Activated CD4-positive, alpha-beta T cell treated with anti-CD3 and anti-CD28 coated beads for 24 hours (primary cell): ENCODE data around the gene ZC2HC1B.
A peak's percentile ranks its signal among the peaks of the same experiment; 100 is the strongest.
"Not testable (repeated sequence)": the region's sequence is repeated elsewhere in the genome, so short reads cannot be mapped to it uniquely, and the experiment has no call there.

Experiments used
- DNase-seq, 2 donors: peaks; one replicate each; pipeline ENCODE4 v3.0.0-alpha.2; 2020; ENCODE audit warnings: low read depth in 2 of 2

Gene ZC2HC1B

DNA sequence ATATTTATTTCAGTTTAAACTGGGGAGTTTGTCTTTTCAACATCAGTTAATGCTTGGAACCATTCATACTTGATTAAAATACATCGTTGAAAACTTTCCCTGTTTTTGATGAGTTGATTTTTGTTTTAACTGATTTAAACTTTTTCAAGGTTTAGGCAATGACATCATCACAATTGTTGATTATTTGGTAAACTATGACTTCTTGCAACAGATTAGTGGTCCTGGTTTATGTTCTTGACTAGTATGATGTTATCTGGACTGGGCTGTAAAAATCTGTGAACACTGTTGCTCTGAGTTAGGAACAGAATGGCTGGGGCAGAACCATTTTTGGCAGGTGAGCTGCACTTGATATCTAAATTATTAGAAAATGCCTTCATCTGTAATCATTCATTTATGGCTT is at the start of gene ZC2HC1B:
Gene ZC2HC1B (plus strand): TSS at position 241 of the 400 bp plus-strand sequence. CDS start 66 bp downstream, at position 307.
- no peak for DNase-seq

DNA sequence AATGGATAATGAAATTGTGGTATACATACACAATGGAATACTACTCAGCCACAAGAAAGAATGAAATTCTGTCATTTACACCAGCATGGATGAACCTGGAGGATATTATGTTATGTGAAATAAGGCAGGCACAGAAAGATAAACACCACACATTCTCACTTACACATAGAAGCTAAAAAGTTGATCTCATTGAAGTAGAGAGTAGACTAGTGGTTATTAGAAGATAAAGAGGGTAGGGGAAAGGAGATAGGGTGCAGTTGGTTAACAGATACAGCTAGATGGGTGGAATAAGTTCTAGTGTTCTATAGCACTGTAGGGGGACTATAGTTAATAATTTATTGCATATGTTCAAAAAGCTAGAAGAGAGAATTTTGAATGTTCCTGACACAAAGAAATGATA is 46.7 kb upstream of the ZC2HC1B start:
- DNase-seq: no peak

- no peak for DNase-seq
These were observed 42.9 kb upstream of the ZC2HC1B start for GRCh38 chr6:143821359-143821758.

DNA sequence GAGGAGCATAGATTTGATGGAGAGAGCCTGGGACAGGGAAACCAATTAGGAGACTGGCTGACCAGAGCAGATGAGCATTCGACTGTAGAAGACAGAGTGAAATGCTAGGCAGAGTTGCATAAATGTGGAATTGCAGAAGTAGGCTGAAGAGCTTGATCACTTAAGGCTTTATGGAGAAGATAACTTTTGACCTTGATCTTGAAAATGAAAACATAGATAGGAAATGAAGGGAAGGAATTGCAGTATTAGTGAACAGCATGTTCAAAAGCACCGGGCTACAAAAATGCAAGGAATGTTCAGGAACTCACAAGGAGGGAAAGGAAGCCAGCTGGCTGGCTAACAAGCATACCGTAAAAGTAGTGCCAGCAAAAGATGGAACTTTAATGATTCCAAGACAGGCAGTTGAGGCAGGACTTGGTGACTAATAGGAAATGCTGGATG is 41.7 kb upstream of the ZC2HC1B start:
- no peak for DNase-seq

- DNase-seq: no peak
These were observed 40.7 kb upstream of the ZC2HC1B start for GRCh38 chr6:143823548-143823947.

DNA sequence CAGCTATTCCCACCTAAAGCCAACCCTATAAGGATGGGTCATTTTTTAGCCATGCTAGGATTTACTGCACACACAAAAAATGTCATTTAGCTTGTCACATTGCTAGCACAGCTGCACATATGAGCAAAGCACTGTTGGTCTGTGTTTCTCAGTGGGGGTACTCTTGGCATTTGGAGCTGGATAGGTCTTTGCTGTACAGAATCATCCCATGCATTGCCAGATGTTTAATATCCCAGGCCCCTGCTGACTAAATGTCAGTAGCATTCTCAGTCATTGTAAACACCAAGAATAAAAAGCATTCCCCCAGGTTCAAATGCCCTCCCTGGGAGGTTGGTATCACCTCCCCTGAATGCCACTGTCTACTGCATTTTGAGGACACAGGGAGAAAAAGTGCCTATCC is 35.7 kb upstream of the ZC2HC1B start:
- no peak for DNase-seq

DNA sequence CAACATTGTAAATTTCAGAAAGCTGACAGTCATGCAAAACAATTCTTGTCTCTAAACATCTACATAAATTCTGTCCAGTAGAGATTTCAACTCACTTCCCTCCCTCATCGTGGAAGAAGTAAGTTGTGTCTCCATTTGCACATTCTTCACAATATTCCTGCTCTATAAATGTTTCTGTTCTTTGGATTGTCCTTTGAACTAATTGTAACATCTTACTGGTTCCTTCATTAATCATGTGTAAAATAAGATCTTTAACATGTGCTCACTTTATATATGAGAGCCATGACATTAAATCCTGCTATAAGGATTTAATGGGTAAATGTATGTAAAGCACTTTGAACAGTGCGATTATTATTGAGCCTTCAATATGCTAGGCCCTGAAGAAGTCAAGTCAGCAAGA is 28.1 kb upstream of the ZC2HC1B start:
- no peak for DNase-seq

DNA sequence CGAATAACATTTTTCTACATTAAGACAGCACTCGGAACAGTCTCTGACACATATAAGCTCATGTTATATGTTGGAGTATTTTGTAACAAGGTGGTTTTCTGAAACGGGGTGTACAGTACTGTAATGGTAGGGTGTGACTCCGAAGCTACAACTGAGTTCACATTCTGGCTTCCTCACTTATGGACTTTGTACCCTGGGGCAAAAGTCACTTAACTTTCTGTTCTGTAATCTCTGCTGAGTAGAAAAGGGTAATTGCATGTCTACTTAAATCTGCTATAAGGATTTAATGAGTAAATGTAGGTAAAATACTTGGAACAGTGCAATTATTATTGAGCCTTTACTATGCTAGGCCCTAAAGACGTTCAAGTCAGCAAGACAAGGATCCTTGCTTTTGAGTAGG is 25.9 kb upstream of the ZC2HC1B start:
- no peak for DNase-seq

GRCh38 chr6:143839196-143839595 is 25.1 kb upstream of the ZC2HC1B start:
- DNase-seq: no peak

- DNase-seq: no peak
These were observed 23.5 kb upstream of the ZC2HC1B start for GRCh38 chr6:143840595-143841265.

DNA sequence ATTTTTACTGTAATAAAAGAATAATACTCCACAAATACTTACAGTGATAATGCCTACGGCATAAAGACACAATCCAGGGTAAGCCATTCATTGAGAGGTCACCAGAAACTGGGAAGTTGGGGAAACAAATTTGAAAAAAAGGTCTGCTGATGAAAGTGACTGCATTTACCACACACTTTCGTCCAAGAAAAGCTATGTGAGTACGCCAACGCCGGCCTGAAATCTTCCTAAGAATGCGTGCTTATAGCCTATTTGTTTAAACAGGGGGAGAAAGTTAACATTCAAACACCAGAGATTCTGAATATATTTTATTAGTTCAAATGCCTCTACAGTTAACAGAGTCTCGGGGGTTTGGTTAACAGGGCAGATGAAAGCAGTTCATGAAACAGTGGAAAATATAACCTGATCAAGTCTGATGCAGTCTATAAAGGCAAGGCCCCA is 21.8 kb upstream of the ZC2HC1B start:
- no peak for DNase-seq

DNA sequence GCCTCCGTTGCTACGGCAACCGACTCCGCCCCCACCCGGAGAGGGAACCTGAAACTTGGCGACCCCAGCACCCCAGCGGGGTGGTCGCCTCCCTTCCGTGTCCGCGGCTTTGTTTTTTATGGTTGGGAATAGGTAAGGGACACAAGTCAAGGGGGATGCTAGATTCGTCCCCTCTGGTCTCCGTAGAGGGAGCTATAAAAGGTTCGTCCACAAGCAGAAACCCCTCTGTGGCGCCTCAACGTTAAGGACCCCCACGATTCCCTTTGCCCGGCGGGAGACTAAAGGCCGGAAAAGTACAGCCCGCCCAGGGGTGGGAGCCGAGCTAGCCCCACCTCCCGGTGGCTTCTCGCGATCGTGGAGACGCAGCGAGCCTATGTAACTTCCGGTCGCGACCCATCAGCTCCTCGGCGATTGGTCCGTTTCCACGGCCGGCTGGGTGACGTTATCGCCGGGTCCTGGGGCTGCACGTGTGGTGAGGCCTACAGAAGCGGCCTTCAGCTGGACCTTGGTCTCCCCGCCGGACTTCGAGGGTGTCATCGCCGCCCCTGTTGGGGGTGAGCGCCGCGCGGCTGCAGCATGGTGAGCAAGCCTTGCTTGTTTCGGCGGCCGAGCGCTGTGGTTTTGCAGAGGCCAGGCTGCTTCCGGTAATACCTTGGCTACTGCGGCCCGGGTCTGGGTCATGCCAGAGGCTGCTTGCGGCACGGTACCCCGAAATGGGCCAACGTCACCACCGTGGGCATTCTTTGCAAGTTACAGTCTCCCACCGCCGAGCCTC is 21.2 kb upstream of the ZC2HC1B start, which contains the start of gene LTV1:
Gene LTV1 (plus strand): TSS at position 437 of the 775 bp plus-strand sequence. CDS start 140 bp downstream, at position 577.
- DNase-seq: peak; percentile 85 to 90

GRCh38 chr6:143843677-143843999 is 20.6 kb upstream of the ZC2HC1B start:
- no peak for DNase-seq

GRCh38 chr6:143844006-143844405 is 20.3 kb upstream of the ZC2HC1B start:
- DNase-seq: no peak

- no peak for DNase-seq
These were observed 19.2 kb upstream of the ZC2HC1B start for GRCh38 chr6:143845033-143845432.

DNA sequence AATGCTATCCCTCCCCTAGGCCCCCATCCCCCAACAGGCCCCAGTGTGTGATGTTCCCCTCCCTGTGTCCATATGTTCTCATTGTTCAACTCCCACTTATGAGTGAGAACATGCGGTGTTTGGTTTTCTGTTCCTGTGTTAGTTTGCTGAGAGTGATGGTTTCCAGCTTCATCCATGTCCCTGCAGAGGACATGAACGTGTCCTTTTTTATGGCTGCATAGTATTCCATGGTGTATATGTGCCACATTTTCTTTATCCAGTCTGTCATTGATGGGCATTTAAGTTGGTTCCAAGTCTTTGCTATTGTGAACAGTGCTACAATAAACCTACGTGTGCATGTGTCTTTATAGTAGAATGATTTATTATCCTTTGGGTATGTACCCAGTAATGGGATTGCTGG is 12.6 kb upstream of the ZC2HC1B start:
- not testable (repeated sequence) for DNase-seq

GRCh38 chr6:143855057-143855456 is 9.2 kb upstream of the ZC2HC1B start:
- not testable (repeated sequence) for DNase-seq

DNA sequence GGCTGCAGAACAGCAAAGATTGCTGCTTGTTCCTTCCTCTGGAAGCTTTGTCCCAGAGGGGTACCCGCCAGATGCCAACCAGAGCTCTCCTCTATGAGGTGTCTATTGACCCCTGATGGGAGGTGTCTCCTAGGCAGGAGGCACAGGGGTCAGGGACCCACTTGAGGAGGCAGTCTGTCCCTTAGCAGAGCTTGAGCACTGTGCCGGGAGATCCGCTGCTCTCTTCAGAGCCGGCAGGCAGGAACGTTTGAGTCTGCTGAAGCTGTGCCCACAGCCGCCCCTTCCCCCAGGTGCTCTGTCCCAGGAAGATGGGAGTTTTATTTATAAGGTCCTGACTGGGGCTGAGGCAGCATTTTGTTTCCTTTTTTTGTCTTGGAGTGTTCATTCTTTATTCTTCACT is 7.5 kb upstream of the ZC2HC1B start:
- not testable (repeated sequence) for DNase-seq

DNA sequence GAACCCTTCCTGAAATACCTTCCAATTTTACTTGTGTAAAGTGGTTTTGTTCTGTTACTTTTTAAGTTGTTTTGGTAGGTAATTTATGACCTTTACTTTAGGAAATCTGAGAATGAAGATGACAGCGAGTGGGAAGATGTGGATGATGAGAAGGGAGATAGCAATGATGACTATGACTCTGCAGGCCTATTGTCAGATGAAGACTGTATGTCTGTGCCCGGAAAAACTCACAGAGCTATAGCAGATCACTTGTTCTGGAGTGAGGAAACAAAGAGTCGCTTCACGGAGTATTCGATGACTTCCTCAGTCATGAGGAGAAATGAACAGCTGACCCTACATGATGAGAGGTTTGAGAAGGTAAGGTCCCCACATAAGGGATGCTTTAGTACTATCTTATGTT is 6.6 kb upstream of the ZC2HC1B start:
- no peak for DNase-seq

- DNase-seq: no peak
These were observed 4.2 kb upstream of the ZC2HC1B start for GRCh38 chr6:143859891-143860660.

GRCh38 chr6:143863771-143864170 is 503 bp upstream of the ZC2HC1B start:
- DNase-seq: no peak

DNA sequence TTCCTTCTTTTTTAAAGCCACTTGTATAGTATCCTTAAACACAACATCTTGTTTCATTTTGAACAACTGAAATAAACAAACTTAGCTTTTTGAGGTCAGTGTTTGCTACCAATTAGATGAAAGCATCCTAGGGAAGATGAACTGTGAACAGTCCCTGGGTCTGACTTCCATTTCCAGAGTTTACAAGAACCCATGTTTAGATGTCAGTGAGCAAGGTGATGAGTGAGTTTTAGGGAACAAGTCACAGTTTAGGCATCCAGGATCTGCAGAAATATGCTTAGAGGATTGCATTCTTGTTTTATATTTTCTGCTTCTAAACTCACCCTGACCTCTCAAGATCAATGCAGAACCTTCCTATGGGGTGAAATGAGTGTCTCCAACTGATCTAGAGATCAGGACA is 3.0 kb downstream of the ZC2HC1B start:
- DNase-seq: no peak
